IMR-90 (cell line): ENCODE results near the gene IL21. TPM values are rescaled to one million over a fixed set of nuclear protein-coding genes. Genes with fewer than 3 reads are reported as not detected.
A peak's percentile ranks its signal among the peaks of the same experiment; 100 is the strongest.

Experiments used
- ATAC-seq: fragments of 200-7000 bp; cut with Tn5 transposase; 2 replicates; pipeline ENCODE4 v1.9.1; 2020; ENCODE audit warnings: low read depth, mild to moderate bottlenecking, moderate library complexity
- BruUV-seq: library from RNA; stranded (reverse); fragments of 400-500 nt; replicated peaks from 2 replicates; lab custom pipeline; 2021; lab: Mats Ljungman, UMichigan
- CTCF ChIA-PET: fragments of 300-600 bp; formaldehyde crosslinking; extraction: SDS; loops from one replicate; lab custom pipeline; 2021; ENCODE audit warnings: antibody characterized with exemption; lab: Yijun Ruan, JAX
- POLR2A ChIA-PET: fragments of 300-600 bp; sonication (Branson Sonifier 250); formaldehyde crosslinking; loops from one replicate; lab custom pipeline; 2022; ENCODE audit warnings: antibody characterized with exemption; ENCODE audit not compliant: unreplicated experiment; lab: Charles Lee
- DNase-seq: peaks from one replicate; pipeline ENCODE4 v3.0.0; 2013
- H2AFZ ChIP-seq: replicated peaks from 2 replicates; pipeline ENCODE3; 2013; ENCODE audit warnings: low read length, mild to moderate bottlenecking; ENCODE audit not compliant: poor library complexity
- H2AK5ac ChIP-seq: 2 replicates; pipeline ENCODE4 v1.6.1; 2013; ENCODE audit warnings: low read depth, low read length, inconsistent platforms
- H2AK9ac ChIP-seq: replicated peaks from 2 replicates; pipeline ENCODE3; 2013; ENCODE audit warnings: mild to moderate bottlenecking, low read depth, low read length, moderate library complexity; ENCODE audit not compliant: poor library complexity
- H2BK120ac ChIP-seq: 2 replicates; pipeline ENCODE4 v1.6.1; 2013; ENCODE audit warnings: low read depth, low read length, inconsistent platforms
- H2BK15ac ChIP-seq: 3 replicates; pipeline ENCODE4 v1.6.1; 2013; ENCODE audit warnings: low read depth, low read length, inconsistent platforms
- H2BK20ac ChIP-seq: 2 replicates; pipeline ENCODE4 v1.6.1; 2013; ENCODE audit warnings: low read depth, mild to moderate bottlenecking, inconsistent platforms, low read length, moderate library complexity
- H2BK5ac ChIP-seq: 2 replicates; pipeline ENCODE4 v1.6.1; 2013; ENCODE audit warnings: mild to moderate bottlenecking, low read depth, low read length, inconsistent platforms; ENCODE audit not compliant: poor library complexity, severe bottlenecking
- H3K14ac ChIP-seq: replicated peaks from 2 replicates; pipeline ENCODE4 v1.6.1; 2013; ENCODE audit warnings: low read depth, low read length, inconsistent platforms
- H3K18ac ChIP-seq: 2 replicates; pipeline ENCODE4 v1.6.1; 2013; ENCODE audit warnings: low read depth, low read length, control low read depth
- H3K23ac ChIP-seq: 2 replicates; pipeline ENCODE4 v1.6.1; 2013; ENCODE audit warnings: low read depth, low read length, inconsistent platforms
- H3K27ac ChIP-seq: 2 replicates; pipeline ENCODE4 v1.5.1; 2013; ENCODE audit warnings: mild to moderate bottlenecking, control low read depth, low read length; ENCODE audit not compliant: insufficient read depth
- H3K27me3 ChIP-seq: 2 replicates; pipeline ENCODE4 v1.6.1; 2013; ENCODE audit warnings: low read length; ENCODE audit not compliant: control insufficient read depth, insufficient read depth
- H3K36me3 ChIP-seq: 2 replicates; pipeline ENCODE4 v1.6.1; 2013; ENCODE audit warnings: low read length, mixed read lengths; ENCODE audit not compliant: control insufficient read depth, insufficient read depth
- H3K4ac ChIP-seq: 2 replicates; pipeline ENCODE4 v1.6.1; 2013; ENCODE audit warnings: low read depth, low read length, inconsistent platforms
- H3K4me1 ChIP-seq: 2 replicates; pipeline ENCODE4 v1.6.1; 2013; ENCODE audit warnings: low read length, mixed read lengths; ENCODE audit not compliant: control insufficient read depth, insufficient read depth
- H3K4me2 ChIP-seq: 2 replicates; pipeline ENCODE4 v1.6.1; 2013; ENCODE audit warnings: low read depth, mild to moderate bottlenecking, control low read depth, low read length, moderate library complexity
- H3K4me3 ChIP-seq: 2 replicates; pipeline ENCODE4 v1.5.1; 2013; ENCODE audit warnings: low read depth, mild to moderate bottlenecking, control low read depth, low read length, moderate library complexity; ENCODE audit not compliant: insufficient read depth
- H3K56ac ChIP-seq: 2 replicates; pipeline ENCODE4 v1.6.1; 2013; ENCODE audit warnings: low read length, inconsistent platforms; ENCODE audit not compliant: insufficient read depth; ENCODE audit errors: extremely low read depth
- H3K79me1 ChIP-seq, 2 experiments: 2 replicates each; pipeline ENCODE4 v1.6.1; 2013; ENCODE audit warnings: low read length in 2 of 2, inconsistent platforms in 1 of 2, low read depth in 1 of 2
- H3K9ac ChIP-seq: 2 replicates; pipeline ENCODE4 v1.6.1; 2013; ENCODE audit warnings: low read depth, low read length, control low read depth
- H3K9me1 ChIP-seq: 2 replicates; pipeline ENCODE4 v1.6.1; 2013; ENCODE audit warnings: low read length, inconsistent platforms; ENCODE audit not compliant: insufficient read depth
- H3K9me3 ChIP-seq: 2 replicates; pipeline ENCODE4 v1.6.1; 2013; ENCODE audit warnings: low read length; ENCODE audit not compliant: control insufficient read depth, insufficient read depth
- H4K20me1 ChIP-seq: 2 replicates; pipeline ENCODE4 v1.6.1; 2013; ENCODE audit warnings: low read length, inconsistent platforms; ENCODE audit not compliant: insufficient read depth
- H4K5ac ChIP-seq: 2 replicates; pipeline ENCODE4 v1.6.1; 2013; ENCODE audit warnings: mild to moderate bottlenecking, low read depth, low read length, control low read depth
- H4K8ac ChIP-seq, 2 experiments: 2 replicates each; pipeline ENCODE4 v1.6.1; 2013; ENCODE audit warnings: low read depth in 2 of 2, low read length in 2 of 2, control low read depth in 1 of 2, inconsistent platforms in 1 of 2
- H4K91ac ChIP-seq: 2 replicates; pipeline ENCODE4 v1.6.1; 2013; ENCODE audit warnings: low read depth, low read length, inconsistent platforms; ENCODE audit not compliant: insufficient read depth
- CHD1 ChIP-seq: IDR thresholded peaks from 2 replicates; pipeline ENCODE4 v1.6.1; 2012; ENCODE audit warnings: low read depth, low read length, improper control_type of control experiment
- MAFK ChIP-seq: IDR thresholded peaks from 2 replicates; pipeline ENCODE4 v1.6.1; 2012; ENCODE audit warnings: low read depth, low read length, improper control_type of control experiment
- MAZ ChIP-seq: IDR thresholded peaks from 2 replicates; pipeline ENCODE4 v1.6.1; 2012; ENCODE audit warnings: low read depth, mild to moderate bottlenecking, low read length, improper control_type of control experiment, moderate library complexity, borderline replicate concordance
- MXI1 ChIP-seq: IDR thresholded peaks from 2 replicates; pipeline ENCODE4 v1.6.1; 2012; ENCODE audit warnings: low read depth, mild to moderate bottlenecking, low read length, moderate library complexity, borderline replicate concordance
- POLR2A ChIP-seq: IDR thresholded peaks from 2 replicates; pipeline ENCODE4 v1.6.1; 2012; ENCODE audit warnings: mild to moderate bottlenecking, low read depth, low read length
- RAD21 ChIP-seq: IDR thresholded peaks from 2 replicates; pipeline ENCODE4 v1.6.1; 2012; ENCODE audit warnings: low read length, improper control_type of control experiment
- RCOR1 ChIP-seq: IDR thresholded peaks from 2 replicates; pipeline ENCODE4 v1.6.1; 2012; ENCODE audit warnings: mild to moderate bottlenecking, low read length, improper control_type of control experiment; ENCODE audit not compliant: insufficient replicate concordance
- RFX5 ChIP-seq: IDR thresholded peaks from 2 replicates; pipeline ENCODE4 v1.8.0; 2012; ENCODE audit warnings: low read depth, mild to moderate bottlenecking, low read length, moderate library complexity
- SMC3 ChIP-seq: fragments of 150-350 bp; IDR thresholded peaks from 2 replicates; pipeline ENCODE4 v1.6.1; 2016; ENCODE audit warnings: low read depth, mild to moderate bottlenecking, antibody characterized with exemption, low read length, moderate library complexity
- USF2 ChIP-seq: fragments of 150-350 bp; IDR thresholded peaks from 2 replicates; pipeline ENCODE4 v1.6.1; 2017; ENCODE audit warnings: mild to moderate bottlenecking, antibody characterized with exemption, low read length, low read depth
- WGBS, 2 experiments: methylation state at CpG; one replicate each; pipeline versions ENCODE4 v1.1.5 to v1.1.7; 2013; ENCODE audit warnings: missing lambda C conversion rate in 2 of 2; ENCODE audit not compliant: insufficient read length in 1 of 2; ENCODE audit errors: extremely low coverage in 2 of 2; 5-methylcytosine and 5-hydroxymethylcytosine counted together
- dilution Hi-C: fragments of 300-500 bp; cut with HindIII; formaldehyde crosslinking; loops from one replicate; pipeline ENCODE4 v1.14.3; 2018; ENCODE audit warnings: low sequenced_read_pairs; ENCODE audit not compliant: unreplicated experiment
- in situ Hi-C: fragments of 300-500 bp; cut with MboI; formaldehyde crosslinking; loops from 3 replicates; pipeline ENCODE4 v1.14.3; 2019; ENCODE audit warnings: low sequenced_read_pairs, inconsistent platforms, mixed read lengths
- intact Hi-C: fragments of 100-400 bp; cut with micrococcal nuclease; formaldehyde crosslinking; loops from 2 replicates; pipeline ENCODE4 v1.10.0; 2022
- polyA plus RNA-seq, 3 experiments: library from polyadenylated mRNA; depleted of rRNA; stranded (reverse); fragments of >200 nt; gene quantifications; 2 replicates each; pipeline ENCODE4 v1.2.3, GENCODE V29; 2012; ENCODE audit warnings: low replicate concordance in 1 of 3
- total RNA-seq: library from RNA; depleted of rRNA; stranded (reverse); fragments of >200 nt; gene quantifications from 2 replicates; pipeline ENCODE4 v1.2.3, GENCODE V29; 2012
- TF ChIP-seq, protein P1 (sequence below): fragments of 150-350 bp; IDR thresholded peaks from 2 replicates; pipeline ENCODE4 v1.6.1; 2016; ENCODE audit warnings: low read depth, mild to moderate bottlenecking, low read length, moderate library complexity, borderline replicate concordance

IL21 gene
- total and polyA plus RNA-seq, 2 of the 4 experiments (the other 2 are of a cell fraction), result not detected

- Histone ChIP-seq H3K27me3 (peaks cover 8% of the 10 kb centered on the region), H3K23ac (no peak overlapping the region), H2BK5ac (no peak overlapping the region), H4K20me1 (no peaks in the 10 kb centered on the region), H3K27ac (no peak overlapping the region), H4K91ac (no peak overlapping the region), H3K9ac (no peak overlapping the region), H3K4me2 (no peak overlapping the region), H4K5ac (no peak overlapping the region), H2AFZ (no peak overlapping the region), H2BK120ac (no peak overlapping the region), H3K9me1 (no peaks in the 10 kb centered on the region), H3K4ac (no peak overlapping the region), H4K8ac (no peak overlapping the region), H3K9me3 (no peaks in the 10 kb centered on the region), H2AK9ac (no peak overlapping the region), H3K18ac (no peak overlapping the region), H2BK15ac (no peak overlapping the region), H3K14ac (no peak overlapping the region), H3K56ac (no peak overlapping the region), H3K36me3 (no peaks in the 10 kb centered on the region), H3K4me1 (no peaks in the 10 kb centered on the region), H2BK20ac (no peak overlapping the region), H3K79me1 (no peaks in the 10 kb centered on the region), H3K4me3 (no peak overlapping the region), H2AK5ac (no peak overlapping the region)
- ChIA-PET POLR2A (no interaction called here), CTCF (interaction anchor here (0.6 kb wide), 1 partner anchor 668 kb away, joined by 3 read pairs; no protein-coding TSS in a partner anchor)
- dilution Hi-C loops, result no loop called here
- DNase-seq, result peak; percentile 30
- no peak for ATAC-seq
- in situ Hi-C loops, result no loop called here
- TF ChIP-seq, protein P1, sequence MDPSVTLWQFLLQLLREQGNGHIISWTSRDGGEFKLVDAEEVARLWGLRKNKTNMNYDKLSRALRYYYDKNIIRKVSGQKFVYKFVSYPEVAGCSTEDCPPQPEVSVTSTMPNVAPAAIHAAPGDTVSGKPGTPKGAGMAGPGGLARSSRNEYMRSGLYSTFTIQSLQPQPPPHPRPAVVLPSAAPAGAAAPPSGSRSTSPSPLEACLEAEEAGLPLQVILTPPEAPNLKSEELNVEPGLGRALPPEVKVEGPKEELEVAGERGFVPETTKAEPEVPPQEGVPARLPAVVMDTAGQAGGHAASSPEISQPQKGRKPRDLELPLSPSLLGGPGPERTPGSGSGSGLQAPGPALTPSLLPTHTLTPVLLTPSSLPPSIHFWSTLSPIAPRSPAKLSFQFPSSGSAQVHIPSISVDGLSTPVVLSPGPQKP, result no peak
- TF ChIP-seq MAFK (no peak), CHD1 (no peak), RCOR1 (no peak), POLR2A (no peak), RAD21 (no peak), MXI1 (no peak), USF2 (no peak), MAZ (no peak), SMC3 (no peak), RFX5 (no peak)
- BruUV-seq, result no TSS peak
- intact Hi-C loops, result no loop called here
- WGBS, 2 experiments, result no CpG with 5 or more reads among the region's 2 CpGs
These were observed 4.3 kb upstream of the IL21 start for GRCh38 chr4:122625156-122625555.
